Effector memory CD4-positive, alpha-beta T cell (primary cell): Measurements from ENCODE around the gene TECPR2.

ENCODE experiments used
- DNase-seq, 3 donors: peaks; one replicate each; pipeline ENCODE4 v3.0.0-alpha.2; 2020
- H3K27ac ChIP-seq: 2 replicates; pipeline ENCODE4 v1.7.0; 2013; ENCODE audit warnings: mild to moderate bottlenecking, low read length, moderate library complexity; ENCODE audit not compliant: insufficient read depth, poor library complexity, severe bottlenecking
- H3K27me3 ChIP-seq: replicated peaks from 2 replicates; pipeline ENCODE4 v1.7.0; 2013; ENCODE audit warnings: mild to moderate bottlenecking, low read length; ENCODE audit not compliant: insufficient read depth, control insufficient read depth, poor library complexity, severe bottlenecking
- H3K36me3 ChIP-seq: 2 replicates; pipeline ENCODE4 v1.7.0; 2013; ENCODE audit warnings: mild to moderate bottlenecking, low read length, moderate library complexity; ENCODE audit not compliant: control insufficient read depth, insufficient read depth
- H3K4me1 ChIP-seq: 2 replicates; pipeline ENCODE4 v1.7.0; 2013; ENCODE audit warnings: low read length, mild to moderate bottlenecking; ENCODE audit not compliant: control insufficient read depth, insufficient read depth, poor library complexity, severe bottlenecking
- H3K4me3 ChIP-seq: 2 replicates; pipeline ENCODE4 v1.7.0; 2013; ENCODE audit warnings: low read length, low read depth, mild to moderate bottlenecking; ENCODE audit not compliant: insufficient read depth, poor library complexity, severe bottlenecking
- H3K9me3 ChIP-seq: 2 replicates; pipeline ENCODE4 v1.7.0; 2013; ENCODE audit warnings: mild to moderate bottlenecking, low read length, moderate library complexity; ENCODE audit not compliant: control insufficient read depth

Gene TECPR2

DNA sequence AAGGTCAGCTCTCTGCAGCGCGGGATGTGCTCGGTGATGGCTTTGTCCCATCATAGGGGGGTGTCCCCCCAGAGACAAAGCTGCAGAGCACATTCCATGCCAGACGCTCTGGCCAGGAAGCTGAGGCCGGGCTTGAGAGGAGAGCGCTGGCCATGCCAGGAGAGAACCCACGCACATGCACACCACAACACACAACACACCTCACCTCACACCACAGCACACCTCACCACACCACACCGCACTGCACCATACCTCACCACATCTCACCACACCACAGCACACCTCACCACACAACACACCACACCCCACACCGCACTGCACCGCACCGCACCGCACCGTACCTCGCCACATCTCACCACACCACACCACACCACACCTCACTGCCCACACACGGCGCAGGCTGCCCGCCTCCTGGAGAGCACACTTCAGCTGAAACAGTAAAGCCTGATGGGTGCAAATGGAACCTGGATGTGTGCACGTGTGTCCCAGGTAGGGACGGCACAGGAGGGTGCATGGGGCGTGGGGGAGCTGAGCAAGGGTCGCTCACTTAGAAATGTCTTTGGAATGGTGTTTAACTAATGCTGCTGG, 136.0 kb downstream of the TECPR2 start:
- Histone ChIP-seq H3K27me3 (no peaks in the 10 kb centered on the region), H3K36me3 (peaks cover 6% of the 10 kb centered on the region), H3K4me1 (no peaks in the 10 kb centered on the region), H3K9me3 (no peaks in the 10 kb centered on the region), H3K27ac (no peak overlapping the region), H3K4me3 (no peak overlapping the region)
- no peak for DNase-seq

DNA sequence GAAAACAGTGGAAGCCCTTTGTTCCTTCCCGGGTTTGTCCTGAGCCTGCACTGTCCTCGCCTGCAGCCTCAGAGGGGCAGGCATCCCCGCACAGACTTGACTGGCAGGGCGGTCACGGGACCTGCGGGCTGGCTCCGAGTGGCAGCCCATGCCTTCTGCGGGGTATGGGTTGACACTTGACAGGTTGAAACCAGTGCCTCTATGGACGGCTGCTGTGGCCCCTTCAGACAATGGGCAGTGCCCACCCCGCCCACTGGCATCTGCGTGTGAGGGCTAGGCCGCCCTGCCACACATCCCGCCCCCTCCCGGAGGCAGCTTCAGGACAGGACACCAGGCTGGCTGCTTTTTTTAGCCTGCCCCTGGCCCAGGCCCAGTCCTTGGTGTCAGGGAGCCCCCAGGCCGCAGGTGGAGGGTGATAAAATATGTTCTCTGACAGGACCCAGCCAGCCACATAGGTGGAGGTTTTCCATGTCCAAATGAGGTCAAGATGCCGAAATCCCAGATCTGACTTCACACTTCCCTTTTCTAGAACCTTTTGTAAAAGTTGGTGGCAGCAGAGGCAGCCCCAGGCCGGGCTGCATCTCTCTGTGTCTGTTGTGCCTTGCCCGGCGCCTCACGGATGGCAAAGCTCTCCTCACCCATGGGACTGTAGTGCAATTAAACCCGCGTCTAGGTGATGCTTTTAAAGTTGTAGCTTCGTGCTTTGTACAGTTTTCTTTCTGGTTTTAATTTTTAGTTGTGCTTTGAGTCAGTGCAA, 136.8 kb downstream of the TECPR2 start:
- H3K4me1 ChIP-seq, result no peaks in the 10 kb centered on the region
- no peak overlapping the region for H3K27ac ChIP-seq
- H3K36me3 ChIP-seq, result peaks cover 6% of the 10 kb centered on the region
- no peaks in the 10 kb centered on the region for H3K27me3 ChIP-seq
- DNase-seq, result no peak
- no peaks in the 10 kb centered on the region for H3K9me3 ChIP-seq
- no peak overlapping the region for H3K4me3 ChIP-seq

DNA sequence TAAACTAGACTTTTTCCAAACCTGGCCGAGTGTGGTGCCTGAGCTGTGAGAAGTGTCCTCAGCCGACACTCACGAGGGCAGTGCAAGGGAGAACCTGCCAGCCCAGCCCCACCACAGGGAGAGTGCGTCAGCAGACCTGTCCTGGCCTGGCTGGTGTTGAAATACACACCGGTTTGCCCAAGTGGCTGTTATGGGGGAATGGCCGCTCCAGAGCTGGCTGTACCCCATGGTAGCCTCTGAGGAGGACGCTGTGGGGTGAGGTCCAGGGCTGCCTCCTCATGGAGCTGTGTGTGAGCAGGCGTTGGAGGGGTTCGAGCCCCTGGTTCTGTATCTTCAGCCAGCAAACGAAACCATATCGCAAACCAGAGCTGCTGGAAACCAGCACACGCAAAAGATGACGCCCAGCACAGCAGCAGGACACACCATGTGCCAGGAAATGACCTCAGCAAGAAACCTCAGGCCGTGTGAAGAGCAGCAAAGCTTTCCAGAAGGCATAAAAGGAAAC, 137.5 kb downstream of the TECPR2 start:
- no peaks in the 10 kb centered on the region for H3K27me3 ChIP-seq
- H3K4me1 ChIP-seq, result no peaks in the 10 kb centered on the region
- H3K4me3 ChIP-seq, result no peak overlapping the region
- no peak for DNase-seq
- no peaks in the 10 kb centered on the region for H3K9me3 ChIP-seq
- peaks cover 6% of the 10 kb centered on the region for H3K36me3 ChIP-seq
- no peak overlapping the region for H3K27ac ChIP-seq

DNA sequence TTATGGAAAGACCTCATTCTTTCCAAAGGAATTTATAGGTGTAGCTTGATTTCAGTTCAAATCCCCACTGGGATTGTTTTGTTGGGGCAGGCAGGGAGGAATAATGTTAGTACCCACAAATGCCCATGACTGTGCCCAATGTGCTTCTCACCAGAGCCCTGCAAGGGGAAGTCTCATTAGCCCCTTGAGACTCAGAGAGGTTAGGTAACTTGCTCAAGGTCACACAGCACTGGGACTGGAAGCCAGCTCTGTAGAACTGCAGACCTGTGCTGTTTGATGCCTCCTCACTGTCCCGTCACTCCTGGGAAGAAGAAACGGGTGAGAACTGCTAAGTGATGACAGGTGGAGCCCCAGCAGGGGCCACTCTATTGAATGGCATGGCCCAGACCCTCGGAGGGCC, 138.0 kb downstream of the TECPR2 start:
- no peaks in the 10 kb centered on the region for H3K4me1 ChIP-seq
- H3K4me3 ChIP-seq, result no peak overlapping the region
- peaks cover 6% of the 10 kb centered on the region for H3K36me3 ChIP-seq
- H3K27me3 ChIP-seq, result no peaks in the 10 kb centered on the region
- no peaks in the 10 kb centered on the region for H3K9me3 ChIP-seq
- no peak for DNase-seq
- H3K27ac ChIP-seq, result no peak overlapping the region

DNA sequence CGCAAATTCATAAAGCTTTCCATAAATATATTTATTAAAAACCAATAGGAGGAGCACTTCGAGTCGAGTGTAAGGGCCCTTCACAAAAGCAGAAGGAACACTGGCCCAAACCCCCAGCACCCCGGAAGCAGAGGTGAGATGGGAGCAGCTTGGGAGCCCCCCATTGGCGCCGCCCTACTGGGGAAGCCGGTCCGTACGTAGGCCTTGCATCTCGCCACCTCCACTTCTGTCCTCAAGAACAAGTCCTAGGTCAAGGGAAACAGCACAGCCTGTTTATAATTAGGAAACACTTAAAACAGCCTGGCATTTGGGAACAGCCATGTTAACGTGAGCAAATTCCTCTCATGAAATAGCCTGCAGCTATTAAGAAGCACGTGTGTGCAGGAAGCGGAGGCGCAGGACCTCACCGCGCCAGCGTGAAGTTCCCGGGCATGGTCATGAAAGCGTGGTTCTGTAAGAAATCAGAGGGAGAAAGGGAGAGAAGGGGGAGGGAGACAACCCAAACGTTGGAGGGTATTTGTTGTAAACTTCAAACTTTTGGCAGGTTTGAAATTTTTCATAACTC, 139.1 kb downstream of the TECPR2 start:
- no peak for DNase-seq
- Histone ChIP-seq H3K27me3 (no peaks in the 10 kb centered on the region), H3K9me3 (no peaks in the 10 kb centered on the region), H3K36me3 (peaks cover 6% of the 10 kb centered on the region), H3K4me1 (no peaks in the 10 kb centered on the region), H3K27ac (no peak overlapping the region), H3K4me3 (no peak overlapping the region)

DNA sequence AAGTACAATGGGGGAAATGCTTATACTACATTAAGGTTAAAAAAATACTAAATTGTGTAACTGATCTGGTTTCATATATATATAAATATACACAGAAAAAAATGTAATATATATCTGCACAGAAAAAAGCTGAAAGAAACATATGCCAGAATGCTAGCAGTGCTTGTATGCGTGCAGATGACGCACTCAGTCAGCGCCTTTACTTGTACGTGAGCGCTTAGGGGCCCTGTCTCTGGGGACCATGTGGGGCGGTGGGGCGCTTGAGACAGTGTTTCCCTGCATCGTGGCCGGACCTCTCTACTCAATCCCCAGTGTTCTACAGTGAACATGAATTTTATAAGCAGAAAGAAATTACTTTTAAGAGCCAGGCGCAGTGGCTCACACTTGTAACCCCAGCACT, 139.8 kb downstream of the TECPR2 start:
- H3K9me3 ChIP-seq, result no peaks in the 10 kb centered on the region
- no peak overlapping the region for H3K4me3 ChIP-seq
- H3K27ac ChIP-seq, result no peak overlapping the region
- DNase-seq, result no peak
- no peaks in the 10 kb centered on the region for H3K27me3 ChIP-seq
- H3K36me3 ChIP-seq, result peaks cover 6% of the 10 kb centered on the region
- no peaks in the 10 kb centered on the region for H3K4me1 ChIP-seq

DNA sequence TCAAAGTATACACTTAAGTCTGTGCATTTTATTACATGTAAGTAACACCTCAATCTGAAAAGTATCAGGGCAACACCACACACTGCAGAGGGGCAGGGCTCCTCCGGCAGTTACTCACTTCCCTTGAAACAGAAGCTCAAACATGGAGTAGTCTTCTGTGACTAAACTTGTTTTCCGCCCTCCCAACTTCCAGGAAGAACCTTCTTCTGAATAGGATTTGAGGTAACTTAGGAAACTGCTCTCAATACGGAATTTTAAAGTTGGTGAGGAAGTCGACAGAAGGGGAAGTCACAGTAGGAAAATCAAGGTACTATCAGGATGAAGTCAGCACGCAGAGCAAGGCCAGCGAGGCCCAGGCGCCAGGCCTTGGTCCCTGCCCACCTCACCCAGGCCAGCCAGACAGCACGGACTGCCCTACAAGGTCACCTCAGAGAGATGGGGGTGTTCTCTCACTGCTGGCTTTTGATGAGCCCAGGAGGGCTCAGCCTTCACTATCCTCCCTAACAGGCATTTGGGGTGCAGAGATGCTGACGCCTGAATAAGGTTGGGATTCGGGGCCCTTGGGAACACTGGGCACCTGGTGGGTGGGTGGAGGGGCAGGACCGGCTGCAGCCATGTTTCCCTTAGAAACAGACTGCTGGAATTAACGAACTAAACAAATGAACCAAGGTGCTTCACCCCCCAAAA, 141.0 kb downstream of the TECPR2 start:
- Histone ChIP-seq H3K27ac (no peak overlapping the region), H3K4me3 (no peak overlapping the region), H3K4me1 (no peaks in the 10 kb centered on the region), H3K27me3 (no peaks in the 10 kb centered on the region), H3K9me3 (no peaks in the 10 kb centered on the region), H3K36me3 (no peaks in the 10 kb centered on the region)
- no peak for DNase-seq

DNA sequence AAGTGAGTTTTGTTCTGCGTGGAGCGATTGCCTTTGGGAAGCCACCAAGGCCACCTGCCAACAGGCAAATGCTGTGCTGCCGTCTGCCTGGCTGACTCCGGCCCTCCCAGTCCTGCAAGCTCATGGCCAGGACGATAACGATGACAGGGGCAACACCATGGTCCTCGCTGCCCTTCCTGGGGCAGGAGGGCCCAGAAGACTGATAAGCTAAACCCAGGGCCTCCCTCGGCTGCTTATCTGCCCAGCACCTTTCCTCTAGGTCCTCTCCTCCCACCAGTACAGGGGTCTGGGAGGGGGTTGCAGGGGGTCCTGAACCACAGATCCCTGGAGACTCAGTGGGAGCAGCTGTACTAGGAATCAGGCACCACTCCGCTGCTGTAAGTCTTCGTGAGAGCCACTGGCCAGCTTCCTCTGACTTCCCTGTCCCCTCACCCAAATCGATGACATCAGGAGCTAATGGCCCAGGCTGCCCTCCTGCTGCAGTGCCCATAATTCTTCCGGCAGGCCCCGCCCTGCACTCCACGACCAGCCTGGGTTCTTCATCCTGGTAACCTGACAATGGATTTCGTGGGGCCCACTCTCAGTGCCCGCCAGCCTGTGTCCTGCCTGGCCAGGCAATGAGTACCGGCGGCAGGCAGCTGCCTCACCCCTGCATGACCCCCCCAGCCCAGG, 141.7 kb downstream of the TECPR2 start:
- Histone ChIP-seq H3K4me3 (no peak overlapping the region), H3K4me1 (peaks cover 3% of the 10 kb centered on the region), H3K36me3 (no peaks in the 10 kb centered on the region), H3K9me3 (no peaks in the 10 kb centered on the region), H3K27me3 (no peaks in the 10 kb centered on the region), H3K27ac (no peak overlapping the region)
- DNase-seq, result no peak

DNA sequence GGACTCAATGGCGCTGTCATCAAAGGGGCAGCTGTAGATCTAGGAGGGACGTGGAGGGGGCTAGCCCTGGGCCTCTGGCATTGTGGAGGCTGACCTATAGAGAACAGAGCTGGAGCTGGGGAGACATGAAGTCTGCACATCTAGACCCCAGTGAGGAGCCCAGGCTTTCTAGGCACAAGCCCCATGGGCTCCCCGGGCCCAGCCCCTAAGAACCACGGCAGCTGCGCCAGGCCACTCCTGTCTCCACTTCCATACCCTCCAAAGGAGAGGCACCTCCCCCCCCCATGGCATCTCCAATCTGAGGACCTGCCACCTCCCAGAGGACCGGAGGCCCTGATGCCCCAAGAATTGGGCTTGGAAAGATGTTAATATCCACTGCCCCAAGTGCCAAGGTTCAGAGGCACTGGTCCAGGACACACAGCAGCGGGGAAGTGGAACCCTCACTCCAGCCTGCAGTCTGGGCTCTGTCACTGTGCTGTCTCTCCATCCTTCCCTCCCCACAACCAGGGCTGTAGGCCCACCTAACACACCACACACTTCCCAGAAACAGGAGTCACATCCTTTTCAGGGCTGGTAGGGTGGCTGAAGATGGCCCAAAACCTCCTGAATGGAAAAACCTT, 142.4 kb downstream of the TECPR2 start:
- no peak overlapping the region for H3K27ac ChIP-seq

More for the DNA sequence above, 142.4 kb downstream of the TECPR2 start:
- no peak for DNase-seq
- H3K36me3 ChIP-seq, result no peaks in the 10 kb centered on the region
- H3K27me3 ChIP-seq, result no peaks in the 10 kb centered on the region
- no peak overlapping the region for H3K4me3 ChIP-seq
- H3K4me1 ChIP-seq, result peaks cover 5% of the 10 kb centered on the region
- no peaks in the 10 kb centered on the region for H3K9me3 ChIP-seq
